ENCODE measurements around the gene CRACR2B. TPM values are rescaled to one million over a fixed set of nuclear protein-coding genes. Genes with fewer than 3 reads are reported as not detected.
A peak's percentile ranks its signal among the peaks of the same experiment; 100 is the strongest.

Gene CRACR2B
- total and polyA plus RNA-seq, 2 of the 13 experiments (the other 11 are each of a cell fraction or from before 2014, with no cell fraction given), result 14.9 to 21.0 TPM

GRCh38 chr11:797296-798092, 30.2 kb upstream of the CRACR2B start (continued):
- TF ChIP-seq FUBP1 (CRISPR knock-in tag; IDR thresholded peaks at IDR 0.05; ENCODE audit: borderline replicate concordance), result no peak
- 0 out of 2 replicates have a peak, but pooled peaks have one; percentile 29 for TF ChIP-seq ZNF280D (CRISPR knock-in tag; IDR thresholded peaks at IDR 0.05)
- no peak for TF ChIP-seq ATF6 (CRISPR knock-in tag; conservative IDR thresholded peaks at IDR 0.05)
- peak; percentile 73 for TF ChIP-seq HDAC1 (CRISPR knock-in tag; IDR thresholded peaks at IDR 0.05)
- TF ChIP-seq SNRNP70 (IDR thresholded peaks at IDR 0.05; ENCODE audit: low read depth, low read length), result no peak
- no peak for TF ChIP-seq RBAK (CRISPR knock-in tag; IDR thresholded peaks at IDR 0.05)
- no peak for TF ChIP-seq ZNF460 (CRISPR knock-in tag; IDR thresholded peaks at IDR 0.05; ENCODE audit: borderline replicate concordance)
- TF ChIP-seq THAP11 (CRISPR knock-in tag; IDR thresholded peaks at IDR 0.05), result peak; percentile 10; the same call in 1 of the 2 replicates
- TF ChIP-seq ZNF775 (CRISPR knock-in tag; IDR thresholded peaks at IDR 0.05; ENCODE audit: borderline replicate concordance), result no peak
- no peak for TF ChIP-seq KDM5A (IDR thresholded peaks at IDR 0.05; ENCODE audit: borderline replicate concordance, low read length)
- no peak for TF ChIP-seq NCOA2 (CRISPR knock-in tag; IDR thresholded peaks at IDR 0.05)
- TF ChIP-seq ZNF260 (CRISPR knock-in tag; IDR thresholded peaks at IDR 0.05; ENCODE audit: borderline replicate concordance, low read depth), result no peak
- 0 out of 2 replicates have a peak, but pooled peaks have one; percentile 22 for TF ChIP-seq WIZ (CRISPR knock-in tag; IDR thresholded peaks at IDR 0.05)
- TF ChIP-seq ZNF256 (CRISPR knock-in tag; conservative IDR thresholded peaks at IDR 0.05), result no peak
- TF ChIP-seq DBP (CRISPR knock-in tag; IDR thresholded peaks at IDR 0.05; ENCODE audit: not compliant biosample characterization), result no peak
- 0 out of 2 replicates have a peak, but pooled peaks have one; percentile 27 for TF ChIP-seq MIER3 (CRISPR knock-in tag; IDR thresholded peaks at IDR 0.05; ENCODE audit: borderline replicate concordance)
- no peak for TF ChIP-seq ZNF816 (CRISPR knock-in tag; IDR thresholded peaks at IDR 0.05; ENCODE audit: borderline replicate concordance)
- no peak for TF ChIP-seq NFKB2 (CRISPR knock-in tag; IDR thresholded peaks at IDR 0.05; ENCODE audit: borderline replicate concordance)
- no peak for TF ChIP-seq MTF2 (CRISPR knock-in tag; IDR thresholded peaks at IDR 0.05; ENCODE audit: borderline replicate concordance)
- TF ChIP-seq ZNF580 (CRISPR knock-in tag; IDR thresholded peaks at IDR 0.05; ENCODE audit: borderline replicate concordance, low read depth), result no peak

Data from HepG2 (cell line).